ENCODE data around the gene PCGF3.
"Not testable (repeated sequence)": the region's sequence is repeated elsewhere in the genome, so short reads cannot be mapped to it uniquely, and the experiment has no call there.

PCGF3 gene

GRCh38 chr4:723751-724530, 18.3 kb downstream of the PCGF3 start:
- H3K9ac ChIP-seq (ENCODE audit: low read length in 5 of 5), result no peak overlapping the region

DNA sequence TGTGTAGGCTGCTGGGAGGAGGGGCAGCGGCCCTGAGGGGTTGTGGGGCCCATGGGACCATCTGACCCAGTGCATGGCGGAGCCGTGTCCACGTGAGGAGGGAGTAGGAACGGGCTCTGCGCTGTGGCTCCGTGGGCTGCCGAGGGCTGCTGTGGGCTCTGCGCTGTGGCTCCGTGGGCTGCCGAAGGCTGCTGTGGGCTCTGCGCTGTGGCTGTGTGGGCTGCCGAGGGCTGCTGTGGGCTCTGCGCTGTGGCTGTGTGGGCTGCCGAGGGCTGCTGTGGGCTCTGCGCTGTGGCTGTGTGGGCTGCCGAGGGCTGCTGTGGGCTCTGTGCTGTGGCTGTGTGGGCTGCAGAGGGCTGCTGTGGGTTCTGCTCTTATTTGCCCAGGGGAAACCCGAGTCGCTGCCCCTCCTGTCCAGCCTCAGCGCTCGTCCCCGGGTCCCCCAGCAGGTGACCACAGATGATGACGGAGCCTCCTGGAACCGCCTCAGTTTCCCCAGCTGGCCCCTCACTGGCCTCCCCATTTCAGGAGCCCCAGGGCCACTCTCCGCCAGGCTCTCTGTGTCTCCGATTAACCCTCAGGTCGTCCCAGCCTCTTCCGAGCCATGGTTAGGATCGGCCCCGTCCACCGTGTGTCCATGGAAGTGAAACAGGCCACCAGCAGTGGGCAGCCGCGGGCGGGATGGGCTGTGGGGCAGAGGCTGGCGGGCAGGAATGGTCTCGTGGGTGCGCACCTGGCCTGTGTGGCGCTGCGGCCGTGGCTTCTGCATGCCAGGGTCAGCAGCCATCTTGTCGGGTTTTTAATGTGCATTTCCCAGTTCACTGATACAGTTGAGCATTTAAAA, 20.0 kb downstream of the PCGF3 start:
- Histone ChIP-seq H3K9me3 (ENCODE audit: control insufficient read depth in 5 of 5, low read length in 5 of 5) (no peaks in the 10 kb centered on the region), H3K36me3 (ENCODE audit: control insufficient read depth in 5 of 5, insufficient read depth in 5 of 5, low read length in 5 of 5) (peaks cover 0 to 31% (median 16%) of the 10 kb centered on the region in 5 donors), H3K27ac (ENCODE audit: low read depth, low read length) (no peak overlapping the region), H3K27me3 (ENCODE audit: control insufficient read depth in 5 of 5, insufficient read depth in 4 of 5, low read length in 5 of 5) (no peaks in the 10 kb centered on the region), H3K4me3 (ENCODE audit: low read depth in 1 of 5, low read length in 5 of 5) (no peak overlapping the region), H3K9ac (ENCODE audit: low read length in 5 of 5) (no peak overlapping the region), H3K4me1 (ENCODE audit: control insufficient read depth in 5 of 5, insufficient read depth in 5 of 5, low read length in 5 of 5) (peaks cover under 1 to 27% (median 21%) of the 10 kb centered on the region in 5 donors)

More at GRCh38 chr4:723751-724530, 18.3 kb downstream of the PCGF3 start:
- Histone ChIP-seq H3K27ac (ENCODE audit: low read depth, low read length) (no peak overlapping the region), H3K4me1 (ENCODE audit: control insufficient read depth in 5 of 5, insufficient read depth in 5 of 5, low read length in 5 of 5) (peaks cover 2 to 29% (median 25%) of the 10 kb centered on the region in 5 donors), H3K36me3 (ENCODE audit: control insufficient read depth in 5 of 5, insufficient read depth in 5 of 5, low read length in 5 of 5) (peaks cover 0 to 27% (median 12%) of the 10 kb centered on the region in 5 donors), H3K4me3 (ENCODE audit: low read depth in 1 of 5, low read length in 5 of 5) (no peak overlapping the region), H3K27me3 (ENCODE audit: control insufficient read depth in 5 of 5, insufficient read depth in 4 of 5, low read length in 5 of 5) (no peaks in the 10 kb centered on the region), H3K9me3 (ENCODE audit: control insufficient read depth in 5 of 5, low read length in 5 of 5) (no peaks in the 10 kb centered on the region)

GRCh38 chr4:726235-726787, 20.7 kb downstream of the PCGF3 start:
- H3K9me3 ChIP-seq (ENCODE audit: control insufficient read depth in 5 of 5, low read length in 5 of 5), result no peaks in the 10 kb centered on the region
- H3K4me3 ChIP-seq (ENCODE audit: low read depth in 1 of 5, low read length in 5 of 5), result no peak overlapping the region
- peaks cover 0 to 20% (median 14%) of the 10 kb centered on the region in 5 donors for H3K4me1 ChIP-seq (ENCODE audit: control insufficient read depth in 5 of 5, insufficient read depth in 5 of 5, low read length in 5 of 5)
- peaks cover 0 to 36% (median 22%) of the 10 kb centered on the region in 5 donors for H3K36me3 ChIP-seq (ENCODE audit: control insufficient read depth in 5 of 5, insufficient read depth in 5 of 5, low read length in 5 of 5)
- no peaks in the 10 kb centered on the region for H3K27me3 ChIP-seq (ENCODE audit: control insufficient read depth in 5 of 5, insufficient read depth in 4 of 5, low read length in 5 of 5)
- no peak overlapping the region for H3K27ac ChIP-seq (ENCODE audit: low read depth, low read length)
- peak overlapping the region in 1 of 5 donors; percentile 37 for H3K9ac ChIP-seq (ENCODE audit: low read length in 5 of 5)

- peaks cover 0 to 14% (median 12%) of the 10 kb centered on the region in 5 donors for H3K4me1 ChIP-seq (ENCODE audit: control insufficient read depth in 5 of 5, insufficient read depth in 5 of 5, low read length in 5 of 5)
- H3K9me3 ChIP-seq (ENCODE audit: control insufficient read depth in 5 of 5, low read length in 5 of 5), result no peaks in the 10 kb centered on the region
- no peaks in the 10 kb centered on the region for H3K27me3 ChIP-seq (ENCODE audit: control insufficient read depth in 5 of 5, insufficient read depth in 4 of 5, low read length in 5 of 5)
- peak overlapping the region in 1 of 5 donors; percentile 37 for H3K9ac ChIP-seq (ENCODE audit: low read length in 5 of 5)
- H3K4me3 ChIP-seq (ENCODE audit: low read depth in 1 of 5, low read length in 5 of 5), result no peak overlapping the region
- H3K27ac ChIP-seq (ENCODE audit: low read depth, low read length), result no peak overlapping the region
- H3K36me3 ChIP-seq (ENCODE audit: control insufficient read depth in 5 of 5, insufficient read depth in 5 of 5, low read length in 5 of 5), result peaks cover 0 to 36% (median 22%) of the 10 kb centered on the region in 5 donors
These were observed 21.2 kb downstream of the PCGF3 start for GRCh38 chr4:726838-727237.

GRCh38 chr4:727576-727975, 21.9 kb downstream of the PCGF3 start:
- Histone ChIP-seq H3K4me1 (ENCODE audit: control insufficient read depth in 5 of 5, insufficient read depth in 5 of 5, low read length in 5 of 5) (peaks cover 0 to 14% (median 12%) of the 10 kb centered on the region in 5 donors), H3K9me3 (ENCODE audit: control insufficient read depth in 5 of 5, low read length in 5 of 5) (no peaks in the 10 kb centered on the region), H3K27me3 (ENCODE audit: control insufficient read depth in 5 of 5, insufficient read depth in 4 of 5, low read length in 5 of 5) (no peaks in the 10 kb centered on the region), H3K4me3 (ENCODE audit: low read depth in 1 of 5, low read length in 5 of 5) (no peak overlapping the region), H3K27ac (ENCODE audit: low read depth, low read length) (no peak overlapping the region), H3K9ac (ENCODE audit: low read length in 5 of 5) (no peak overlapping the region), H3K36me3 (ENCODE audit: control insufficient read depth in 5 of 5, insufficient read depth in 5 of 5, low read length in 5 of 5) (peaks cover 0 to 34% (median 22%) of the 10 kb centered on the region in 5 donors)

- H3K27ac ChIP-seq (ENCODE audit: low read depth, low read length), result no peak overlapping the region
- H3K27me3 ChIP-seq (ENCODE audit: control insufficient read depth in 5 of 5, insufficient read depth in 4 of 5, low read length in 5 of 5), result no peaks in the 10 kb centered on the region
- H3K9ac ChIP-seq (ENCODE audit: low read length in 5 of 5), result no peak overlapping the region
- H3K4me1 ChIP-seq (ENCODE audit: control insufficient read depth in 5 of 5, insufficient read depth in 5 of 5, low read length in 5 of 5), result peaks cover 0 to 14% (median 12%) of the 10 kb centered on the region in 5 donors
- no peak overlapping the region for H3K4me3 ChIP-seq (ENCODE audit: low read depth in 1 of 5, low read length in 5 of 5)
- no peaks in the 10 kb centered on the region for H3K9me3 ChIP-seq (ENCODE audit: control insufficient read depth in 5 of 5, low read length in 5 of 5)
- H3K36me3 ChIP-seq (ENCODE audit: control insufficient read depth in 5 of 5, insufficient read depth in 5 of 5, low read length in 5 of 5), result peaks cover 4 to 40% (median 33%) of the 10 kb centered on the region in 5 donors
These were observed 24.0 kb downstream of the PCGF3 start for GRCh38 chr4:729336-730315.

GRCh38 chr4:730511-730910, 24.9 kb downstream of the PCGF3 start:
- Histone ChIP-seq H3K4me3 (ENCODE audit: low read depth in 1 of 5, low read length in 5 of 5) (no peak overlapping the region), H3K27ac (ENCODE audit: low read depth, low read length) (no peak overlapping the region), H3K4me1 (ENCODE audit: control insufficient read depth in 5 of 5, insufficient read depth in 5 of 5, low read length in 5 of 5) (peaks cover 0 to 14% (median 12%) of the 10 kb centered on the region in 5 donors), H3K9me3 (ENCODE audit: control insufficient read depth in 5 of 5, low read length in 5 of 5) (no peaks in the 10 kb centered on the region), H3K27me3 (ENCODE audit: control insufficient read depth in 5 of 5, insufficient read depth in 4 of 5, low read length in 5 of 5) (no peaks in the 10 kb centered on the region), H3K36me3 (ENCODE audit: control insufficient read depth in 5 of 5, insufficient read depth in 5 of 5, low read length in 5 of 5) (peaks cover 4 to 49% (median 42%) of the 10 kb centered on the region in 5 donors), H3K9ac (ENCODE audit: low read length in 5 of 5) (no peak overlapping the region)

DNA sequence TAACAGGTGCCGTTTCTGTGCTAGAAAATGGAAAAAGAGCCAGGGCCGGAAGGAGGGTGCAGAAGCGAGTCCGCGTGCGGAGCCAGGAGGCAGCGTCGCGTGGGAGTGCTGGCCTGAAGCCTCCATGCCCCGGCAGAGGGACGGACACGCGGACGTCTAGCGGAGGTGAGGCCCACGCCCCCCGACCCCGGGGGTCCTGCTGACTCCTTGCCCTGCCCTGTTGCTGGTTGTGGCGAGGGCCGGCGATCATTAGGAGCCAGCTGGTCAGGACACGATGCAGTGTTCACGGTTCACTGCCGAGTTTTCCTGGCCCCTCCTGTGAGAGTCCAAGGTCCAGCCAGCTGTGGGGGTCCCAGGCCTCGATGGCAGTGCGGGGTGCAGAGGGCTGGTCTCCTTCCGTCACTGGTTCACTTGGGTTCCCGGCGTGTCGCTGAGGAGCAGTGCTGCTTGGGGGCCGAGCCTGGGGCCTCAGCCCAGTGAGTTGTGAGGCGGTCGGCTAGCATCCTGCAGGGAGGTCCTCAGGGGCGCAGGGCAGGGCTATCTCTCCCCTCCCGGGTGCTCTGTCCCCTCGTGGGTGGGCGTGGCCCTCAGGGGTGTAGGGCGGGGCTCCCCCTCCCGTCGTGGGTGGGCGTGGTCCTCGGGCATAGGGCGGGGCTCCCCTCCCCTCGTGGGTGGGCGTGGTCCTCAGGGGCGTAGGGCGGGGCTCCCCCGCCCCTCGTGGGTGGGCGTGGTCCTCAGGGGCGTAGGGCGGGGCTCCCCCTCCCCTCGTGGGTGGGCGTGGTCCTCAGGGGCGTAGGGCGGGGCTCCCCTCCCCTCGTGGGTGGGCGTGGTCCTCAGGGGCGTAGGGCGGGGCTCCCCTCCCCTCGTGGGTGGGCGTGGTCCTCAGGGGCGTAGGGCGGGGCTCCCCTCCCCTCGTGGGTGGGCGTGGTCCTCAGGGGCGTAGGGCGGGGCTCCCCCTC, 25.6 kb downstream of the PCGF3 start:
- not testable (repeated sequence) for H3K4me3 ChIP-seq (ENCODE audit: low read depth in 1 of 5, low read length in 5 of 5); H3K9ac ChIP-seq (ENCODE audit: low read length in 5 of 5)

More for the DNA sequence above, 25.6 kb downstream of the PCGF3 start:
- H3K27ac ChIP-seq (ENCODE audit: low read depth, low read length); H3K9me3 ChIP-seq (ENCODE audit: control insufficient read depth in 5 of 5, low read length in 5 of 5); H3K27me3 ChIP-seq (ENCODE audit: control insufficient read depth in 5 of 5, insufficient read depth in 4 of 5, low read length in 5 of 5); H3K4me1 ChIP-seq (ENCODE audit: control insufficient read depth in 5 of 5, insufficient read depth in 5 of 5, low read length in 5 of 5): not testable (repeated sequence)
- peaks cover 4 to 54% (median 46%) of the 10 kb centered on the region in 5 donors for H3K36me3 ChIP-seq (ENCODE audit: control insufficient read depth in 5 of 5, insufficient read depth in 5 of 5, low read length in 5 of 5)

Data from subcutaneous abdominal adipose tissue (tissue), 5 donors.